ENCODE results near the gene MAPT.

GRCh38 chr17:45983614-45984310 is 89.4 kb downstream of the MAPT start:
- no peak for TF ChIP-seq CTCF (IDR thresholded peaks at IDR 0.05)
- TF ChIP-seq EP300 (IDR thresholded peaks at IDR 0.05): no peak
